Thyroid gland (tissue), 4 donors: ENCODE measurements around the gene NUTM1. TPM values are rescaled to one million over a fixed set of nuclear protein-coding genes. Genes with fewer than 3 reads are reported as not detected.

Source experiments
- DNase-seq, 2 donors: peaks; one replicate each; pipeline ENCODE4 v3.0.0-alpha.2; 2019
- H3K27ac ChIP-seq, 3 donors: fragments of 200-600 bp; sonication (generic); 1 replicate in 2 of 3; 2 replicates in 1 of 3; pipeline ENCODE4 v1.5.1; 2016 to 2019; ENCODE audit warnings: mild to moderate bottlenecking in 1 of 3, moderate library complexity in 1 of 3
- H3K27me3 ChIP-seq: fragments of 200-600 bp; sonication (generic); one replicate; pipeline ENCODE4 v1.5.1; 2019
- H3K36me3 ChIP-seq, 2 donors: fragments of 200-600 bp; sonication (generic); one replicate each; pipeline ENCODE4 v1.5.1; 2016 to 2019
- H3K4me1 ChIP-seq, 2 donors: fragments of 200-600 bp; sonication (generic); one replicate each; pipeline ENCODE4 v1.5.1; 2017 to 2019
- H3K4me3 ChIP-seq, 3 donors: fragments of 200-600 bp; sonication (generic); replicated peaks in 1 of 3; 1 replicate in 2 of 3; 2 replicates in 1 of 3; pipeline ENCODE4 v1.5.1; 2016; ENCODE audit warnings: mild to moderate bottlenecking in 1 of 3
- H3K9me3 ChIP-seq: fragments of 200-600 bp; sonication (generic); one replicate; pipeline ENCODE4 v1.5.1; 2017
- POLR2A ChIP-seq, 2 donors: fragments of 450-650 bp; IDR thresholded peaks; one replicate each; pipeline ENCODE4 v1.6.1; 2017; ENCODE audit warnings: antibody characterized with exemption in 2 of 2, mild to moderate bottlenecking in 2 of 2, moderate library complexity in 1 of 2
- WGBS, 2 donors: methylation state at CpG; one replicate each; pipeline ENCODE4 v1.1.5; 2017; 5-methylcytosine and 5-hydroxymethylcytosine counted together
- intact Hi-C: fragments of 100-400 bp; cut with DNase I; formaldehyde crosslinking; loops from one replicate; pipeline ENCODE4 v1.15.1; 2023
- total RNA-seq, 4 donors: library from RNA; depleted of rRNA; stranded (reverse); fragments of >200 nt; gene quantifications; one replicate each; pipeline ENCODE4 v1.2.3, GENCODE V29; 2016
- TF ChIP-seq, protein P1 (sequence below), 6 experiments: fragments of 200-600 bp in 3 of 6; fragments of 450-650 bp in 3 of 6; sonication (generic) in 3 of 6; IDR thresholded peaks; one replicate each; pipeline ENCODE4 v1.5.1; 2016 to 2019; ENCODE audit warnings: antibody characterized with exemption in 6 of 6, mild to moderate bottlenecking in 2 of 6, inconsistent platforms in 1 of 6, moderate library complexity in 1 of 6

Gene NUTM1, protein sequence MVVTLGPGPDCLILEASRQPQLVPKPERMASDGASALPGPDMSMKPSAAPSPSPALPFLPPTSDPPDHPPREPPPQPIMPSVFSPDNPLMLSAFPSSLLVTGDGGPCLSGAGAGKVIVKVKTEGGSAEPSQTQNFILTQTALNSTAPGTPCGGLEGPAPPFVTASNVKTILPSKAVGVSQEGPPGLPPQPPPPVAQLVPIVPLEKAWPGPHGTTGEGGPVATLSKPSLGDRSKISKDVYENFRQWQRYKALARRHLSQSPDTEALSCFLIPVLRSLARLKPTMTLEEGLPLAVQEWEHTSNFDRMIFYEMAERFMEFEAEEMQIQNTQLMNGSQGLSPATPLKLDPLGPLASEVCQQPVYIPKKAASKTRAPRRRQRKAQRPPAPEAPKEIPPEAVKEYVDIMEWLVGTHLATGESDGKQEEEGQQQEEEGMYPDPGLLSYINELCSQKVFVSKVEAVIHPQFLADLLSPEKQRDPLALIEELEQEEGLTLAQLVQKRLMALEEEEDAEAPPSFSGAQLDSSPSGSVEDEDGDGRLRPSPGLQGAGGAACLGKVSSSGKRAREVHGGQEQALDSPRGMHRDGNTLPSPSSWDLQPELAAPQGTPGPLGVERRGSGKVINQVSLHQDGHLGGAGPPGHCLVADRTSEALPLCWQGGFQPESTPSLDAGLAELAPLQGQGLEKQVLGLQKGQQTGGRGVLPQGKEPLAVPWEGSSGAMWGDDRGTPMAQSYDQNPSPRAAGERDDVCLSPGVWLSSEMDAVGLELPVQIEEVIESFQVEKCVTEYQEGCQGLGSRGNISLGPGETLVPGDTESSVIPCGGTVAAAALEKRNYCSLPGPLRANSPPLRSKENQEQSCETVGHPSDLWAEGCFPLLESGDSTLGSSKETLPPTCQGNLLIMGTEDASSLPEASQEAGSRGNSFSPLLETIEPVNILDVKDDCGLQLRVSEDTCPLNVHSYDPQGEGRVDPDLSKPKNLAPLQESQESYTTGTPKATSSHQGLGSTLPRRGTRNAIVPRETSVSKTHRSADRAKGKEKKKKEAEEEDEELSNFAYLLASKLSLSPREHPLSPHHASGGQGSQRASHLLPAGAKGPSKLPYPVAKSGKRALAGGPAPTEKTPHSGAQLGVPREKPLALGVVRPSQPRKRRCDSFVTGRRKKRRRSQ
- total RNA-seq = under 1 TPM in 1 of 4 donors, not detected in 3; 0.13 TPM

DNA sequence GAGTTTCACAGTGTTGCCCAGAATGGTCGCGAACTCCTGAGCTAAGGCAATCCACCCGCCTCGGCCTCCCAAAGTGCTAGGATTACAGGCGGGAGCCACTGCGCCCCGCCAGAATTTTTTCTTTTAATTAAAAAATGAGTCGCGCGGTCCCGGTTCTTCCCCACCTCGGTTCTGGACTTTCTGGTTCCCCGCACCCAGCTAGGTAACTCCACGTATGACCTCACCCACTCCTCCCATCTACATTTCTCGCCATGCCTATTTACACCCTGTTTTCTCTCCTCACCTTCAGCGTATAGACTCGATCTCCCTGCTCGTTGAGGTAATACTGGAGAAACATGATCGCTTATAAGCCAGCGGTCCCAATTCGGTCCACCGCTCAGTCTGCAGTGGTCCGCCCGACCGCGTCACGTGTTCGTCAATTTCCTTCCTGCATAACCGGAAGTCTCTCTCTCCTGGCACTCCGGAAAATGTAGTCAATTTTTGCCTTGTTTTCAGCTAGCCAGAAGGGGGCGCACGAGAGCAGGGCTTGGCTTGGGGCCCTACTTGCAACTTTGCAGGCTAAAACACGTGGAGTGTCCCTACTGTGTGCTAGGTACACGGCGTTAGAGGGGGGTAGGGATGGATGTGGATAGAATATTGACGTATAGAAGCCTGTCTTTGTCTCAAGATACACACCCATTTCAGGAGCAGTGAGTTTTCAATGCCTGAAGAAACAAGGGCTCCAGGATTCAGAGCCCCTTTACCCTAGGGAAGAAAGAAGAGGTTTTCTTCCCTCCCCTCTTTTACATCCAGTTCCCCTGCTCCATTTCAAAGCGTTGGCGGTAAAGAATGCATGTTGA, at the start of gene NUTM1, which contains the start of gene NOP10:
Gene NUTM1, plus strand, starts transcription at position 579 of the 839 bp plus-strand sequence. CDS start 382 bp downstream, outside the sequence.
Gene NOP10, minus strand, starts transcription at position 400 of the 839 bp plus-strand sequence. Its CDS starts 63 bp downstream, at position 337.
- Histone ChIP-seq H3K4me3 (peak within 1 kb of the TSS; percentile 46 to 89 (median 53)), H3K27ac (peak within 1 kb of the TSS; percentile 76 to 83 (median 80)), H3K9me3 (no peaks in the 10 kb centered on the region), H3K27me3 (no peaks in the 10 kb centered on the region), H3K36me3 (peaks cover 0 to 11% of the 10 kb centered on the region in 2 donors), H3K4me1 (peaks cover 6 to 18% of the 10 kb centered on the region in 2 donors)
- intact Hi-C loops = loop anchor here (10.0 kb wide), 1 partner anchor 108 kb away; no protein-coding TSS in a partner anchor
- peak; percentile 89 to 92 for DNase-seq
- WGBS, 2 donors = 1 to 2% methylated on average over 38 of the region's 38 CpGs
- TF ChIP-seq, protein P1, sequence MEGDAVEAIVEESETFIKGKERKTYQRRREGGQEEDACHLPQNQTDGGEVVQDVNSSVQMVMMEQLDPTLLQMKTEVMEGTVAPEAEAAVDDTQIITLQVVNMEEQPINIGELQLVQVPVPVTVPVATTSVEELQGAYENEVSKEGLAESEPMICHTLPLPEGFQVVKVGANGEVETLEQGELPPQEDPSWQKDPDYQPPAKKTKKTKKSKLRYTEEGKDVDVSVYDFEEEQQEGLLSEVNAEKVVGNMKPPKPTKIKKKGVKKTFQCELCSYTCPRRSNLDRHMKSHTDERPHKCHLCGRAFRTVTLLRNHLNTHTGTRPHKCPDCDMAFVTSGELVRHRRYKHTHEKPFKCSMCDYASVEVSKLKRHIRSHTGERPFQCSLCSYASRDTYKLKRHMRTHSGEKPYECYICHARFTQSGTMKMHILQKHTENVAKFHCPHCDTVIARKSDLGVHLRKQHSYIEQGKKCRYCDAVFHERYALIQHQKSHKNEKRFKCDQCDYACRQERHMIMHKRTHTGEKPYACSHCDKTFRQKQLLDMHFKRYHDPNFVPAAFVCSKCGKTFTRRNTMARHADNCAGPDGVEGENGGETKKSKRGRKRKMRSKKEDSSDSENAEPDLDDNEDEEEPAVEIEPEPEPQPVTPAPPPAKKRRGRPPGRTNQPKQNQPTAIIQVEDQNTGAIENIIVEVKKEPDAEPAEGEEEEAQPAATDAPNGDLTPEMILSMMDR (IDR thresholded peaks at IDR 0.05) = peak; percentile 91 to 97 (median 96)
- TF ChIP-seq POLR2A (IDR thresholded peaks at IDR 0.05) = peak in 1 of 2 donors; percentile 83

DNA sequence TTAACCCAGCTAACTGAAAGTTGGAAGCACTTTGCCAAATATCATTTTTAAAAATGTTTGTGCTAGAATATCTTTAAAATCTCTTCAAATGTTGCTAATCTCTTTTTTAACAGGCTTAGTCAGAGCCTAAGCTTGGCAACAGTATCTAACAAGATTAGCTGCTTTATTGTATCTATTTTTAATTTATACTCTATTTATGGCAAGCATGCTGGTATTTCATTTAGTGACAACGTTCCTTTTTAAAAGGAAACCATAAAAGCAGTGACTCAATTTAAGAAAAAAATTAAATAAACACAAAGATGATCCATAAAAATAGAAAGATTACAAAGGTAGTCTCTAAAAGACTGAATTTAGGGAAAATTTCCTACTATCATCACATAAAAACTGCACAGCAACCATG, 46.1 kb upstream of the NUTM1 start:
- DNase-seq = no peak
- Histone ChIP-seq H3K9me3 (no peaks in the 10 kb centered on the region), H3K4me1 (peaks cover 0 to 11% of the 10 kb centered on the region in 2 donors), H3K27me3 (no peaks in the 10 kb centered on the region), H3K36me3 (no peaks in the 10 kb centered on the region), H3K27ac (no peak overlapping the region), H3K4me3 (no peak overlapping the region)
- intact Hi-C loops = no loop called here
- TF ChIP-seq, protein P1 (IDR thresholded peaks at IDR 0.05) = no peak
- TF ChIP-seq POLR2A (IDR thresholded peaks at IDR 0.05) = no peak
- 51 to 53% methylated on average over 1 of the region's 1 CpG for WGBS, 2 donors

DNA sequence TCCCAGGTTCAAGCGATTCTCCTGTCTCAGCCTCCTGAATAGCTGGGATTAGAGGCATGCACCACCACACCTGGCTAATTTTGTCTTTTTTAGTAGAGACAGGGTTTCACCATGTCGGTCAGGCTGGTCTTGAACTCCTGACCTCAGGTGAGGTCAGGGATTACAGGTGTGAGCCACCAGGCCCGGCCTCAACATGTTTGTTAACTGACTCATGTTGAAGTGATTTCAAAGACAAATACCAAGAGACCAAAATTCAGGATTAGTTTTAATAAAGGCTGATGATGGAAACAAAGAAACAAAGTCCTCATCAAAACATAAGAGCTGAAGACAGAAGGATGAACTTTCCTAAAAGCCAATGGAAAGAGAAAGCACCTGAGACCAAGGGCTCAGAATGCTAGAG, 42.1 kb upstream of the NUTM1 start:
- H3K27ac ChIP-seq = no peak overlapping the region
- TF ChIP-seq, protein P1 (IDR thresholded peaks at IDR 0.05) = no peak
- TF ChIP-seq POLR2A (IDR thresholded peaks at IDR 0.05) = no peak
- H3K4me3 ChIP-seq = no peak overlapping the region
- whole genome bisulfite sequencing, 2 donors = 91 to 95% methylated on average over 3 of the region's 3 CpGs
- no peaks in the 10 kb centered on the region for H3K9me3 ChIP-seq
- DNase-seq = no peak
- H3K27me3 ChIP-seq = no peaks in the 10 kb centered on the region
- intact Hi-C loops = no loop called here
- peaks cover 0 to 11% of the 10 kb centered on the region in 2 donors for H3K4me1 ChIP-seq
- H3K36me3 ChIP-seq = no peaks in the 10 kb centered on the region

DNA sequence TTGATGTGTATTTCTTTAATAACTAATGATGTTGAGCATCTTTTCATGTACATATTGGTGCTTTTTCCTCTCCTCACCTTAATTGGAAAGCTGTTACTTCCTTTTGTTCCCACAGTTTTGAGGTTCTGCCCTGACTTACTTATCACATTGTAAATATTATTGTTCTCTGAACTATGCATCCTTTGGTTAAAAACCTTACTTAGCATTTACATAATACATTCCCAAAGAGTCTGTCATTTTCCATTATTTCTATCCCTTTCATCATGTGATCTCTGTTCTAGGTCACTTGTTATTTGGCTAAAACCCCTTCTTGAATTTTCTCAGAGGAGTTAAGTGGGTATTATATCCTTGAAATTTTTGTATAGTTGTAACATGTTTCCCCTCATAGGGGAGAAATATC, 38.5 kb upstream of the NUTM1 start:
- no peak for DNase-seq
- Histone ChIP-seq H3K27ac (no peak overlapping the region), H3K4me1 (no peaks in the 10 kb centered on the region), H3K9me3 (no peaks in the 10 kb centered on the region), H3K36me3 (no peaks in the 10 kb centered on the region), H3K4me3 (no peak overlapping the region), H3K27me3 (no peaks in the 10 kb centered on the region)
- TF ChIP-seq, protein P1 (IDR thresholded peaks at IDR 0.05) = no peak
- no peak for TF ChIP-seq POLR2A (IDR thresholded peaks at IDR 0.05)
- intact Hi-C loops = no loop called here
